Esophagus squamous epithelium (tissue), 4 donors: ENCODE measurements around the gene SPEN.

Source experiments
- CTCF ChIP-seq, 6 experiments: fragments of 450-650 bp in 4 of 6; fragments of 200-600 bp in 2 of 6; sonication (generic) in 2 of 6; IDR thresholded peaks; one replicate each; pipeline ENCODE4 v1.5.1; 2016 to 2019; ENCODE audit warnings: antibody characterized with exemption in 6 of 6, mild to moderate bottlenecking in 4 of 6, moderate library complexity in 4 of 6
- POLR2A ChIP-seq, 4 donors: fragments of 450-650 bp; IDR thresholded peaks; one replicate each; pipeline ENCODE4 v1.6.1; 2017; ENCODE audit warnings: antibody characterized with exemption in 4 of 4, mild to moderate bottlenecking in 4 of 4, moderate library complexity in 3 of 4

GRCh38 chr1:15936025-15936424 lies 88.5 kb downstream of the SPEN start:
- TF ChIP-seq POLR2A (IDR thresholded peaks at IDR 0.05) (no peak), CTCF (IDR thresholded peaks at IDR 0.05) (no peak)
